Measurements from ENCODE around the gene ELOVL6. TPM values are rescaled to one million over a fixed set of nuclear protein-coding genes. Genes with fewer than 3 reads are reported as not detected.

ELOVL6 gene
- total RNA-seq, 1 experiment from 2014 or later: 25.3 TPM

- H3K79me2 ChIP-seq (ENCODE audit: low read depth): peaks cover 6% of the 10 kb centered on the region; the same call in 1 of the 2 replicates
- H3K36me3 ChIP-seq (ENCODE audit: low read depth): no peaks in the 10 kb centered on the region
- BruUV-seq (replicated peaks): no TSS peak
- no peaks in the 10 kb centered on the region for H3K9me2 ChIP-seq (ENCODE audit: insufficient read depth)
- no peak overlapping the region for H3K27ac ChIP-seq
- H3K27me3 ChIP-seq (ENCODE audit: insufficient read depth, low read depth): no peaks in the 10 kb centered on the region
- intact Hi-C loops (cut with micrococcal nuclease; ENCODE audit: unreplicated experiment): no loop called here
- H3K4me3 ChIP-seq: no peak overlapping the region
- TF ChIP-seq CTCF (conservative IDR thresholded peaks at IDR 0.05) (no peak), EZH2 (IDR thresholded peaks at IDR 0.05; ENCODE audit: low read depth) (no peak)
- DNase-seq: no peak
- H2AFZ ChIP-seq: no peak overlapping the region
- H3K9me3 ChIP-seq (ENCODE audit: insufficient read depth, low read depth): no peaks in the 10 kb centered on the region
- CTCF ChIA-PET: no interaction called here
- peaks cover 29% of the 10 kb centered on the region for H3K4me1 ChIP-seq (replicated peaks; ENCODE audit: insufficient read depth)
- POLR2A ChIA-PET (ENCODE audit: unreplicated experiment): no interaction called here
- no peaks in the 10 kb centered on the region for H4K20me1 ChIP-seq (ENCODE audit: insufficient read depth)
- H3K4me2 ChIP-seq: no peak overlapping the region
- H3F3A ChIP-seq (ENCODE audit: insufficient read depth, low read depth): no peaks in the 10 kb centered on the region; the same call in 1 of the 2 replicates
These were observed 26.4 kb downstream of the ELOVL6 start for GRCh38 chr4:110171971-110172370.

- H3K4me1 ChIP-seq (replicated peaks; ENCODE audit: insufficient read depth): peaks cover 40% of the 10 kb centered on the region
- no peak overlapping the region for H2AFZ ChIP-seq
- no TSS peak for BruUV-seq (replicated peaks)
- intact Hi-C loops (cut with micrococcal nuclease; ENCODE audit: unreplicated experiment): no loop called here
- H3K79me2 ChIP-seq (ENCODE audit: low read depth): peaks cover 8% of the 10 kb centered on the region; the same call in 1 of the 2 replicates
- peaks cover 6% of the 10 kb centered on the region for H3F3A ChIP-seq (ENCODE audit: insufficient read depth, low read depth)
- TF ChIP-seq CTCF (conservative IDR thresholded peaks at IDR 0.05): no peak
- no peak for TF ChIP-seq EZH2 (IDR thresholded peaks at IDR 0.05; ENCODE audit: low read depth)
- DNase-seq: no peak
- H3K4me2 ChIP-seq: no peak overlapping the region
- no peak overlapping the region for H3K4me3 ChIP-seq
- H3K9me2 ChIP-seq (ENCODE audit: insufficient read depth): no peaks in the 10 kb centered on the region
- H3K9me3 ChIP-seq (ENCODE audit: insufficient read depth, low read depth): no peaks in the 10 kb centered on the region
- ChIA-PET CTCF (interaction anchor here (0.6 kb wide), 1 partner anchor 747 kb away, joined by 13 read pairs; no protein-coding TSS in a partner anchor), POLR2A (ENCODE audit: unreplicated experiment) (no interaction called here)
- no peaks in the 10 kb centered on the region for H3K36me3 ChIP-seq (ENCODE audit: low read depth)
- no peaks in the 10 kb centered on the region for H4K20me1 ChIP-seq (ENCODE audit: insufficient read depth)
- H3K27me3 ChIP-seq (ENCODE audit: insufficient read depth, low read depth): no peaks in the 10 kb centered on the region
- no peak overlapping the region for H3K27ac ChIP-seq
These were observed 27.6 kb downstream of the ELOVL6 start for GRCh38 chr4:110170861-110171260.

GRCh38 chr4:110165382-110166286, 32.8 kb downstream of the ELOVL6 start:
- H3K27ac ChIP-seq: peak overlapping the region; percentile 98
- no peaks in the 10 kb centered on the region for H3K27me3 ChIP-seq (ENCODE audit: insufficient read depth, low read depth)
- H3K4me1 ChIP-seq (replicated peaks; ENCODE audit: insufficient read depth): peaks cover 55% of the 10 kb centered on the region
- peaks cover 2% of the 10 kb centered on the region; the same call in 1 of the 2 replicates for H3K79me2 ChIP-seq (ENCODE audit: low read depth)
- H3K4me3 ChIP-seq: no peak overlapping the region
- no peaks in the 10 kb centered on the region for H3K9me2 ChIP-seq (ENCODE audit: insufficient read depth)
- no TSS peak for BruUV-seq (replicated peaks)
- CTCF ChIA-PET: no interaction called here
- peak in 1 of 2 experiments; percentile 86 for DNase-seq
- H3K9me3 ChIP-seq (ENCODE audit: insufficient read depth, low read depth): no peaks in the 10 kb centered on the region
- H3F3A ChIP-seq (ENCODE audit: insufficient read depth, low read depth): peaks cover 39% of the 10 kb centered on the region
- H4K20me1 ChIP-seq (ENCODE audit: insufficient read depth): no peaks in the 10 kb centered on the region
- H3K4me2 ChIP-seq: peak overlapping the region; percentile 61
- H2AFZ ChIP-seq: 0 out of 2 replicates have a peak overlapping the region, but pooled peaks have one; percentile 58
- POLR2A ChIA-PET (ENCODE audit: unreplicated experiment): no interaction called here
- H3K36me3 ChIP-seq (ENCODE audit: low read depth): no peaks in the 10 kb centered on the region
- intact Hi-C loops (cut with micrococcal nuclease; ENCODE audit: unreplicated experiment): loop anchor here (2.0 kb wide), 3 partner anchors 31 to 75 kb away; no protein-coding TSS in a partner anchor
- no peak for TF ChIP-seq EZH2 (IDR thresholded peaks at IDR 0.05; ENCODE audit: low read depth)
- TF ChIP-seq CTCF (conservative IDR thresholded peaks at IDR 0.05): no peak
